Measurements from ENCODE around the gene BEGAIN. TPM values are rescaled to one million over a fixed set of nuclear protein-coding genes. Genes with fewer than 3 reads are reported as not detected.

Gene BEGAIN, protein sequence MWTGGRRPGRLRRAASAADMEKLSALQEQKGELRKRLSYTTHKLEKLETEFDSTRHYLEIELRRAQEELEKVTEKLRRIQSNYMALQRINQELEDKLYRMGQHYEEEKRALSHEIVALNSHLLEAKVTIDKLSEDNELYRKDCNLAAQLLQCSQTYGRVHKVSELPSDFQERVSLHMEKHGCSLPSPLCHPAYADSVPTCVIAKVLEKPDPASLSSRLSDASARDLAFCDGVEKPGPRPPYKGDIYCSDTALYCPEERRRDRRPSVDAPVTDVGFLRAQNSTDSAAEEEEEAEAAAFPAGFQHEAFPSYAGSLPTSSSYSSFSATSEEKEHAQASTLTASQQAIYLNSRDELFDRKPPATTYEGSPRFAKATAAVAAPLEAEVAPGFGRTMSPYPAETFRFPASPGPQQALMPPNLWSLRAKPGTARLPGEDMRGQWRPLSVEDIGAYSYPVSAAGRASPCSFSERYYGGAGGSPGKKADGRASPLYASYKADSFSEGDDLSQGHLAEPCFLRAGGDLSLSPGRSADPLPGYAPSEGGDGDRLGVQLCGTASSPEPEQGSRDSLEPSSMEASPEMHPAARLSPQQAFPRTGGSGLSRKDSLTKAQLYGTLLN
- total RNA-seq (2014; rRNA removed; shearing (Covaris generic)) = 1.3 and 1.5 TPM in 2 replicates

DNA sequence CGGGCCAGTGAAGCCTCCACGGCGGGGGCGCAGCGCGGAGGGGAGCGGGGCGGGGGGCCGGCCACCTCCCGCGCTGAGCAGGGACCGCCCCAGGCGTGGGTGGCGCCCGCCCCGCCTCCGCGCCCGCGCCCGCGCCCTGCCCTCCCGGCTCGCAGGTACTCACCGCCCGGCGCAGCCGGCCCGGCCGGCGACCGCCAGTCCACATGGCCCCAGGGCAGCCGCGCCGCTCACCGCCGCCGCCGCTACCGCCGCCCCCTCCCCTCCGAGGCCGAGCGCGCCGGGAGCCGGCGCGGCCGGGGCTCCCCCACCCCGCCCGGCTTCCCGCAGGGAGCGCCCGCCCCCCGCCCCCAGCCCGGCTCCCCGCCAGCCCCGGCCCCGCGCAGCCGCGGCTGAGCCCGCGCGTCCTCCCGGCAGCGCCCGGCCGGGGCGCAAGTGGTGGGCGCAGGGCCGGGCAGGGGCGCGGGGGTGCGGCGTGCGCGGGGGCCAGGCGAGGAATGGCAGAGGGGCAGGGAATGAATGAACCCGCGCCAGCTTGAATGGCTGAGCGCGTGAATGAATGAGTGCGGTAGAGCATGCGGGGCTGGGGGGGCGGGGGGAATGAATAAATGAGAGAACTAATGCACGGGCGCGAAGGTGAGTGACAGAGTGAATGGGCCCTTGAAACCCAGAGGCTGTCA, at the start of gene BEGAIN:
TSS of gene BEGAIN (minus strand) at position 332 of the 677 bp plus-strand sequence. CDS start at position 205, 127 bp downstream.
- no peak for DNase-seq (ENCODE audit: low spot score)

DNA sequence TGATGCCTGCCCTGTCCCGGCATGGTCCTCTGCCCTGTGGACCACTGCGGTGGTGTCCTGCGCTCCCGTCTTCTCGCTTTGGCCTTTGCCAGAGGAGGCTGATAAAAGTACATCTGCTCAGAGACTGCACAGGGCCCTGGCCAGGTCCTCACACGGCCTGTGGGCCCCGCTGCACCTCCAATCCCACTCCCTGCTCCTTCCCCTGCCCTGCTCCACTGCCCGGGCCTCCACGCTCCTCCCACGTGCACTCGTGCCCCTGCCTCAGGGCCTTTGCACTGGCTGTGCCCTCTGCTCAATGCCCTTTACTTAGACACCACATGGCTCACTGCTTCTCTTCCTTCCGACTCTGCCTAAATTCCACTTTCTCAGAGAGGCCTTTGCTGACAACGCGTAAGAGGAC, 49.3 kb upstream of the BEGAIN start:
- DNase-seq (ENCODE audit: low spot score) = no peak

DNA sequence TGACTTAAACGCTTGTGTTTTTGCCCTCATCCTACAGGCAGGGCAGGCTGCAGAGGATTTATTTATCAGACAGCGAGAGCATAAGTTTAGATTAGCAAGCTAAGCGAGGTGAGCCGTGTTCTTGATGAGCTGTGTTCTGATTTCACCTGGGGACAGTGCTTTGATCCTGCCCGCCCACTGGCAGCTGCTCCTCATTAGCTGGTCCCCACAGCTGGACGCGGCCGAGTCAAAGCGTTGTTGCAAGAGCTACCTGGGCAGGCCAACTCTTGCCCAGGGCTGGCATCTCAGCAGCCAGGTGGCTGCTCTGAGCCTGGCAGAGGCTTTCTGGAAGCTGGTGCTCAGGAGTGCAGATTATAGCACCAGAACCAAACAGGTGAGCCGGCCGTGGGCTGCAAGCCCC, 46.8 kb upstream of the BEGAIN start:
- no peak for DNase-seq (ENCODE audit: low spot score)

DNA sequence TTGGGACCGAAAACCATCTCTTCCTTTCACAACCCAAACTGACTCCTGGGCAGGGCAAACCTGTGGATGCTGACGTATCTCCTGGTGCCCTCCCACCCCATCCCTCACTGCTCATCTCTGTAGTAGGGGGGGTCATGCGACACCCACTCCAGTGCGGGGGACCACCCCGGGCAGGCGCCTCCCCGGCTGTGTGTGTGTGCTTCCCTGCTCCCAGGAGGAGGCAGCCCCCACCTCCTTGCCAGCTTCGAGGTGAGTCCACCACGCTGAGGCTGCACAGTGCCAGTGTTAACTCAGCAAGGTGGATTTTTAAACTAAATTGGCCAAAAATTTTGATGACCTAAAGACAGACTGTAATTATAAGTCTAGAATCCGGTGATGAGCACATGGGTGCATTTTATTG, 46.2 kb upstream of the BEGAIN start:
- no peak for DNase-seq (ENCODE audit: low spot score)

DNA sequence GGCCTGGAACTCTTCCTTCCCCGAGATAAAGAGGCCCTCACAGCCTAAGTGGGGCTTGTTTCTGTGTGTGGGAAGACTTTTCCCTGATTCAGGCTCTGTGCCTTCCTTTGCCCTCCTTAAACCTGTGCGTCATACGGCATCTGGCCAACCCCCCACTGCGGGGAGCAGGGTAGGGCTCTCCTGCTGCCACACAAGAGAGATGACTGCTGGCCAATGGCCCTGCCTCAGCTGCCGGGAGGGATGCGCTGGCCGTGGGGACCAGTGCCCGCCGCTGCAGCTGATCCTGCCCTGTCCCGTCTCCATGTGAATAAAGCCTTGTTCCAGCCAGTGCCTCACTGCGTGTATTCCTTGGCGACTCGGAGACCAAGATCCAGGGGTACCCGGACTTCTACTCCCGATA, 42.5 kb upstream of the BEGAIN start:
- DNase-seq (ENCODE audit: low spot score) = peak; percentile 55

DNA sequence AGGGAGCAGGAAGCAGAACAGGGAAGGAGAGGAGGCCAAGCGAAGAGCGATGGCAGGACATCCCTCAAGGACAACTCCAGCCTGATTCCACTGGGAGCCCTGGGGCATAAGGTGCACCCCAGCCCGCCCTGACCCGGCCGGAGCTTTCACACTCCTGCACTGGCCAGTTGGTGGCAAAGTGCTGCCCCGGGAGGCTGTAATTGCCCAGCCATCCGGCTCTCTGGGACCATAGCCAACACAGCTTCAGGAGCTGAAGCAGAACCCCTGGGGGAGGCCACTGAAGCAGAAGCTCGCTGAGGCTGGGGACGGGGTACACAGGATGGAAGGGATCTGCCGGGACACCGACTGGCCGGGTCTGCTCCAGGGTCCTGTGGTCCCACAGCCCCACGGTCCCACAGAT, 41.9 kb upstream of the BEGAIN start:
- DNase-seq (ENCODE audit: low spot score) = no peak

DNA sequence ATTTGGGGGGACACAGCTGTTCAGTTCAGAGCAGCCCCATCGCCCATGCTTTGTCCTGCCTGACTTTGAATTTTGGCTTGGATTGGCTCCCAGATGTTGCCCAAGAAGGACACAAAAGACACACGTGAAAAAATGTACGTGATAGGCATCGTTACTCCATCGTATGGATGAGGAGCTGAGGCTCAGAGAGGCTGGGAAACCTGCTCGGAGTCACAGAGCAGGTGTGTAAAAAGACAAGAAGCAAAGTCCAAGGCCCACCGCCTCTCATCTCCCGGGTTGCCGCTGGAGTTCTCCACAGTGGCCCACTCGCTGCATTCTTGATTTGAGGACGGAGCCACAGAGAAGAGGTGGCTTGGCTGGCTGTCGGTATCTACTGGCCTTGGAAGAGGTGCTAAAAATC, 41.0 kb upstream of the BEGAIN start:
- DNase-seq (ENCODE audit: low spot score) = no peak

DNA sequence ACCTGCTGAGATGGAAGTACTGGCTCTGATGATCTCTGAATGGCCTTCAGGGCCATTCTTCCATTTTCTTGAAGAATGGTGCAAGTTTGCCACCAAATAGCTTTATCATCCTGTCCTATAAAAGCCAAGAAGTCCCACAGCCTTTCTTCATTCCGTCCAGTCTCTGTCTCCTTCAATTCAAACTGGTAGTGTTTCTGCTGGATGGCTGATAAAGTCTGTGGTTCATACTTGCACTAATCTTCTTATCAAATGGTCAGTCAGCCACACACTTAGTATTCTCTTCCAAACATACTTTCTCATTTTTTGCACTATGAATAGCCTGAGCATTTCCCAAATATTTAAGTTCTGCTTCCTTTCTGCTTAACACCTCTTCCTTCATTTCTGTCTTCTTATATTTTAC, 39.4 kb upstream of the BEGAIN start:
- no peak for DNase-seq (ENCODE audit: low spot score)

DNA sequence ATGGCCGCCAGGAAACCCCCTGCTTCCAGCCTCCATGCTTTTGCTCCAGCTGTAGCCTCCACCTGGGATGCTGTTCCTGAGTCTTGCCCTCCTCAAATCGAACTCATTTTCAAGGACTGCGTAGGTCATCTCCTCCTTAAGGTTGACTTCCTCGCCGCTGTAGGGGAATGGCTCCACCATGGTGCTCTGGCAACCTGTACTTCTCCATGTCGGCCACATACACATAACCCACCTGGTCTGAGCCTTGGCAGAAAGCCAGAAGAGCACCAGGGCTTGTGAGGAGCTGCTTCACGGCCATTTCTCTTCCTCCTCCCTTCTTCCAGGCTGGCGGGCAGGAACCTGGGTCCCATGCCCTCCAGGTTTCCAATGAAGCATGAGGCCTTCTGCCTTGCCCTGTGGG, 36.7 kb upstream of the BEGAIN start:
- no peak for DNase-seq (ENCODE audit: low spot score)

DNA sequence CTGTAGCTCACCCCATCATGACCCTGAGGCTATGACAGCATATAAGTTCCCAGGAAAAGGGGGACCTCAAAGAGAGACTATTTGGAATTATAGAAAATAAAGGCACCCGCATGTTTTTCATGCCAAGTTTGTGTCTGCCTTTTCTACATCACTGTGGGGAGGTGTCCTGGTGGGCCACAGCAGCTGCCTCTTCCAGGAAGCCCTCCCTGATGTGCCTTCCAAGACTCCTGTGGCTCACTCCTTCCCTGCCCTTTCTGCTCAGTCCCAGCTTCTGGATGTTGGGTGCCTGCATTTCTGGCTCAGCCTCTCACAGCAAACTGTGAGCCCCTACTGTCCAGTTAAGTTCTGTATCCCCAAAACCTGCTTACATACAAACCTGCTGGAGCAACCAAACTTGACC, 36.3 kb upstream of the BEGAIN start:
- no peak for DNase-seq (ENCODE audit: low spot score)

DNA sequence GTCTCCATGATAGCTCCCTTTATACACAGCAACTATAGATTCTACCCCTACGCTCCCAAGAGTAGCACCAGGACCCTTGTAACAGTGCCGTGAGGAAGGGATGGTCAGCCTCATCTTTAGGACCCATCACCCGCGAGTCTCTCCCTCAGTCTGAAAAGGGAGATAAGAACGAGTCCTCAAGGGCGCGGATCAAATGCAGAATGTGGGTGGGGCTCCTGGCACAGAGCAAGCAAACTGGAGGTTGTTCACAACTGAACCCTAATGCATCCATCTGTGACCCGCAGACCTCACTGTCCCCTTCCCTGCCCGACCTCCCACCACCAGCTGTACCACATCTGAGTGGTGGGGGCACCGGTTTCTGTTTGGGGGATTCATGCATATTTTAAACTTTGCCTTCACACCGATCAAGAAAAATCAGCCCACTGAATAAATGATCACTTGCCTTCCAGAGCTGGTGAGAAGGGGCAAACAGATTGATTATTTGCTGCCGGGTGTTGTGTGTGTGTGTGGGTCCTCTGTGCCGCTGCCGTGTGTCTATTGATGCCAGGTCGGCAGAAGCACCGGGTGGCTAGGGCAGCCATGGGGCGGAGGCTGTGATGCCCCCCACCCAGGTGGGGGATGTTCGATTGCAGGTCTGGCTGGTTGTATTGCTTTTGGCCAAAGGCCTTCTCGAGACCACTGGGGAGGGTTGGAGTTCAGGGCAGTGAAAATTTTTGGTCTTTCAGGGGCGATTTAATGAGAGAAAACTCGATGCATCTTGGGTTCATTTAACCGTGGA, 35.7 kb upstream of the BEGAIN start:
- no peak for DNase-seq (ENCODE audit: low spot score)

DNA sequence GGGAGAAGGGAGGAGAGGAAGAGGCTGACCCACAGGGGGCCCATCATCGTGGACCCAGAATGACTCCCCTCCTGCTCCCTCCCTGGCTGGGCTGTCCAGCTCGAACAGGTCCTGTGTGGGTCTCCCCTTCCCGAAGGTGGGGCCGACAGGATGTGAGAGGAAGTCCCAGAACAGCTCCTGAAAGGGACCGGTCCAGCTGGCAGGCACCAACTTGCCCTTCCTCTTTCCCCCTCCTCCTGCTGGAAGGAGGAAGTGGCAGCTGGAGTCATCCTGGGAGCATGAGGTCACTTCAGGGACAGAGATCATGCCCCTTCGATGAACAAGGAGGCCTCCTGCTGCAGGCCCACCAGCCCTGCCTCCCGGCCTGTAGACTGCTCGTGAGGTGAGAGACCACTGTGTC, 35.0 kb upstream of the BEGAIN start:
- no peak for DNase-seq (ENCODE audit: low spot score)

DNA sequence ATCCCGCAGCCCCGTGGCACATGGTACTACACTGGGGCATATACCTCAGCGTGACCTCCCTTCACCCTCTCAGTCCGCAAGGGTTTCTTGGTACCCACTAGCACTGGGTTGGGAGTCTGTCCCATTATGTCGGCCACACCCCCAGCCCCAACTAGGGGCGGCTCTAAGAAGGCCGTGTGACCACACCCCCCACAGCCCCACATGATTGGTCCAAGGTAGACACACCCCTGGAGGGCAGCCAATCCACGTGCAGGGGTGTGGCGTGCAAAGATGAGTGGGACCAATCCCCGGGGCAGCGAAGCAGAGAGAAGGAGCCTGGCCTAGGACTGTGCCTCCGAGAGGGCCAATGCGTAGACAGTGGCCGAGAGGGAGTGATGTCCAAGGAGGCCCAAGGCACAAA, 34.6 kb upstream of the BEGAIN start:
- no peak for DNase-seq (ENCODE audit: low spot score)

DNA sequence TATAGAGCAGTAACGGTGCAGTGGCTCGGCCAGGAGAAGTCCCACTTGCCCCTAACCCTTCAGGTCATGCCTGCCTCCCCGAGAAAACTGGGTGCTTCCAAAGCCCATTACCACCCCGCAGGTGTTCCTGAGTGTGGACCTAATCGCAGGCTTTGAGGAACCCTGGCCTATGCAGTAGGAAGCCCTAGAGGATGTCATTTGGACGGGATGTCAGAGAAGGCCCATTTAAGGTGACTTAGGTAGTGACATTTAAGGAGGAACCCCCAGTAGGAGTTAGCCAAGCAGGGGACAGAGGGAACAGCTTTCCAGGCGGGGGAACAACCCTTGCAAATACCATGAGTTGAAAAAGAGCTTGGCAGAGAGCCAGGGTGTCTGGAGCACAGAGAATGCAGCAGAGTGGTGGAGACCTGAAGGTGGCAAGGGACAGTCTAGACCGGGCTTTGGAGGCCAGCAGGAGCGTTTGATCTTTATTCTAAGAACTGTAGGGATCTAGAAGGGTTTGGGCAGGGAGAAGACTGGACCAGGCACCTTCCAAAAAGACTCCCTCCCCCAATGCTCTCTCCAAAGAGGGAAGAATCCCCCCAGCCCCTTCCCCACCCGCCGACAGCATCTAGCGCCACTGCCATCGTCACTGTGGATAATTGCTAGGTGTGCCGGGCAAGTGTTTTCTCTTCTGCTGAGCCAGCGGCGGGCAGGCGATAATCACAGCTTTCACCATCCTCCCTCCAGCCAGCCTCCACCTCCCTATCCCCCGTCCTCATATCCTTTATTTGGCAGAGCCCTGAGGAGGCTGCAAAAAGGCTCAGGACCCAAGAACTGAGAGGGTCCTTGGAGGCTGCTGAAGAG, 33.3 kb upstream of the BEGAIN start:
- DNase-seq (ENCODE audit: low spot score) = no peak

DNA sequence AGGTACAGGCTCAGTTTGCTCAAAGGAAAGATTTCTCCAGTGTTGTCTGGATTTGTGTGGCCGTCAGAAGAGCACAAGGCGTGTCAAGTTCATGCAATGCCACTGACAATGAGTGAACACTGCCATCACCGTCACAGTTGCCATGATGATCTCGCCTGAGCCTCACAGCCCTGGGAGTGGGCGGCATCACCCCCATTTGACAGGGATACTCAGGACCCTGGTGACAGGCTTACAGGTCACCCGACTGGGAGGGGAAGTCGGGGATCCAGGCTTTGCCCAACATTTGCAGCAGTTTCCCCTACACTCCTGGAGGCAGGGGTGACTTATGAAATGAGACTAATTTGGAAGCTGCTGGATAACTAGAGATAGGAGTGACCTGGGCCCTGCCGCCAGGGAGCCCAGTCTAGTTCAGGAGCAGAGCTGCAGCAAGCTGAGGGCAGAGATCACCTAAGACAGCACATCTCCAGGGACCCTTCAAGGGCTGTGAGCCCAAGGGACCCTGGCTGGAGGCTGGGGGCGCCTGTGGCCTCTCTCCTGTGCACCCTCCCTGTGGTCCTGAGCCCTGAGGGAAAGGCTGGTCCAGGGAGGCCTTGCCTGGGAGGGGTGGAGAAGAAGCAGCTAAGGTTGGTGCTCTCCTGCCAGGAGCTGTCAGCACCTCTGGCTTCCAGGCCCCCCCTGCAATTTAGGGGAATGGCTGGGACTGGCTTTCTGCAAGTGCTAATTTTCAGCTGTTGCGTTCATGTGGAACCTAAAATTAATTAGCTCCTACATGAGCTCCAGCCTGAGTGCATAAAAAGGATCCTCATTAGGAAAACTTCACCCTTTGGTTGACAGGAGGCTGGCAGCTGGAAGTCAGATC, 32.4 kb upstream of the BEGAIN start:
- no peak for DNase-seq (ENCODE audit: low spot score)

DNA sequence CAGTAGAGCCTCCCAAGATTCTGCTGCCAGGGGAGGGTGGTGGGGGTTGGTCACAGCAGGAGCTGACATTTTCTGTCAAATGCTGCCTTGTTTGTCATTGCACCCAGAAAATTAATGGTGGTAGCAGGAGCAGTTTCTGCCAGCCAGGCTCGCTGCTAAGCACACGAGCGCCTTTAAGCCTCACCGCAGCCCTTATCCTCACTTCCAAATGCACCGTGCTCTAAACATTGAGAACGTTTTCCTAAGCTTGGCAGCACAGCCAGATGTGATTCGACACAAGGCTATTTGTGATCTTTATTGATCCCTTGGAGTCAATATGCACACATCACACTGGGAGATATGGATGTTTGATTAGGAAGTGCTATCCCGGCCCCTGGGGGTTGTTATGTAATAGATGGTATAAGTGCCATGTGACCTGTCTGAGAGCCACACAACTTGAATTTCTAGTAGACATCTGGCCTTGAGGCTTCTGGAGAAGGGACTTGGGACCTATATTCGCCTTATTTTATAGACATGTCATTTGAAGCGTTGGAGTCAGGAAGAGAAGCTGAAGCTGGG, 31.6 kb upstream of the BEGAIN start:
- DNase-seq (ENCODE audit: low spot score) = no peak

DNA sequence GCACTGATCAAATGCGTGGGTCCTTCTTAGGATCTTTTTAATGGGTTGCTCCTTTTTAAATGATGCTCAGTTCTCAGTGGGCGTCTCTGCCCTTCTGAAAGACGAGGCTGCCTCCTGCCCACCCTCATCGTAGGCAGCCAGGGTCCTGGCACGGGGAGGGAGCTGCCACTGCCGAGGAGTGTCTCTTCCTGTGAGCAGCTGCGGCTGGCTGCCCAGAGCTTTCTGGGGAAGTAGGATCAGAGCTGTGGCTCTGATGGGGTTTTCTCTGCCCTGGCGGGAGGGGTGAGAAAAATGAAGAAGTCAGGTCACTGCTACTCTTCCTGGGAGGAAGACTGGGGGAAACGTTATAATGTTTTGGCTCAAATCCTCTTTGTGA, 31.1 kb upstream of the BEGAIN start:
- DNase-seq (ENCODE audit: low spot score) = no peak

DNA sequence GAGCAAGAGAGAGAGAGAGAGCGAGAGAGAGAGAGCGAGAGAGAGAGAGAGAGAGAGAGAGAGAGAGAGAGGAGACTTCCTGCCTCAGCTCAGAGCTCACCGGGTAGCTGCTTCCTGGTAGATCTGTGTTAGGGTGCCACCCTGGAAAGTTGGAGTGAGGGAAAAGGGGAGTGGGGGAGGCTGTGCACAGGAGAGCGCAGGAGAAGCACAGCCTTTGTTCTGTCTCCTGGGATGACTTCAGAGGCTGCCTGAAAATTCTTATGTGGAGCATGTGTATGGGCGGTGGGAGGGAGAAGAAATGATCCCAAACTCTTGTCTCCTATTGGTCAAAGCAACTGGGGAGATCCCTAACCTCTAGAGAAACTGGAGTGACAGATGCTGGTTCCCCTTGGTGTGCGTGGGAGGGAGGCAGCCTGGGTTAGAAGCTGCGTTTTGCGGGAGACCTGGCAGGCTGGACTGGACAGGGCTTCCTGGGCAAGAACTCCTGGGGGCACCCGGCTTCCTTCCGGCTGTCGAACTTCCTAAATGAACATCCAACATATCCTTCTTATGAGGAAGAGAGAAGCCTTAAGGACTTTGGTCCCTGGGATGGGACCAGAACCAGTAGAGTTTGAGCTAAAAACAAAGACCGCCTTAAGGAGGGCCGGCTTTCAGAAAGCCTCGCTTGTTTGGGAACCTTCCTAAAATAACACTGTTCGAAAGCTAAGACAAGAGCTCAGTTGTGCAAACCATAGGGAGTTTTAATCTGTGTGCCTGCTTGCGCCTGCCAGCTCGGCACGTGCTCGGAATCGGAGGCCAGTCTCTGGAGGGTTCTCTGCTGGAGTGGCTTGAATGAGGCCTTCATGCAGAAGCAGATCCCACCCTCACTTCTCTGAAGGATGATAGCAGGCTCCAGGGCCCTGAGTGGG, 30.4 kb upstream of the BEGAIN start:
- DNase-seq (ENCODE audit: low spot score) = no peak

DNA sequence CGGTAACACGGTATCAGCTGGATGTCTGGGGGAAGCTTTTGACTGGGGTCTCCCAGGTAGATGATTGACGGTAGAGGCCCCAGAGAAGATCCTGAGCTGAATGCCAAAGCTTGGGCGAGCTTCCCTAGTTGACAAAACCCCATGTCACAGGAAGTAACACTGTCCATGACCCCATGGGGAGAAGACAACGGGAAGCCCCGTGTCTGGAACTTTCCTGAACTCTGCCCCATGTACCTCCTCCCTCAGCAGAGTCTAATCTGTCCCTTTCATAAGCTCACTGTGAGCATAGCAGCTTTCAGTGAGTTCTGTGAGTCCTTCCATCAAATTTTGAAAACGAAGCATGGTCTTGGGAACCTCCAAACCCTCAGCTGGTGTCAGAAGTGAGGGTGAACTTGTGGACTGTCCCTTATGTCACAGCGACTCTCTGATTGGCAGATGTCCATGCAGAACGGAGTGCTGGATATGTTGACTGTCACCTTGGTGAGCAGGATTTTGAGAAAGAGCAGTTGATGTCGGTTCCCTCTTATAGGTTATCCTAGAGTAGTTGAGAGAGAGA, 29.7 kb upstream of the BEGAIN start:
- DNase-seq (ENCODE audit: low spot score) = no peak

Data from A172 (cell line).